ENCODE results near the gene HIGD2A.
A peak's percentile ranks its signal among the peaks of the same experiment; 100 is the strongest.

Gene HIGD2A

GRCh38 chr5:176388444-176389134 is at the start of gene HIGD2A, which contains the start of gene NOP16:
TSS of gene HIGD2A (plus strand) at chr5:176388751. CDS start at chr5:176388820, 69 bp downstream.
TSS of gene NOP16 (minus strand) at chr5:176388598. CDS start at chr5:176388539, 59 bp downstream.
- peak; percentile 99 for DNase-seq (ENCODE audit: low spot score)

- no peak for DNase-seq (ENCODE audit: low spot score)
Observed at GRCh38 chr5:176339304-176339703, 49.2 kb upstream of the HIGD2A start.

- no peak for DNase-seq (ENCODE audit: low spot score)
Observed at GRCh38 chr5:176341325-176342157, 47.0 kb upstream of the HIGD2A start.

- DNase-seq (ENCODE audit: low spot score) = no peak
Observed at GRCh38 chr5:176342158-176342483, 46.4 kb upstream of the HIGD2A start.

GRCh38 chr5:176342766-176343458 is 45.6 kb upstream of the HIGD2A start:
- no peak for DNase-seq (ENCODE audit: low spot score)

GRCh38 chr5:176350416-176350815 is 38.1 kb upstream of the HIGD2A start:
- DNase-seq (ENCODE audit: low spot score) = no peak

GRCh38 chr5:176352116-176352878 is 36.3 kb upstream of the HIGD2A start:
- DNase-seq (ENCODE audit: low spot score) = no peak

GRCh38 chr5:176353533-176353932 is 35.0 kb upstream of the HIGD2A start:
- DNase-seq (ENCODE audit: low spot score) = no peak

- no peak for DNase-seq (ENCODE audit: low spot score)
Observed at GRCh38 chr5:176355400-176356178, 33.0 kb upstream of the HIGD2A start.

GRCh38 chr5:176356179-176356566 is 32.4 kb upstream of the HIGD2A start:
- no peak for DNase-seq (ENCODE audit: low spot score)

- no peak for DNase-seq (ENCODE audit: low spot score)
Observed at GRCh38 chr5:176359658-176360057, 28.9 kb upstream of the HIGD2A start.

- DNase-seq (ENCODE audit: low spot score) = no peak
Observed at GRCh38 chr5:176360894-176361436, 27.6 kb upstream of the HIGD2A start.

- peak; percentile 95 for DNase-seq (ENCODE audit: low spot score)
Observed at GRCh38 chr5:176361437-176362232, 26.9 kb upstream of the HIGD2A start, which contains the start of gene KIAA1191. TSS of gene KIAA1191 (minus strand) at chr5:176361764. CDS start at chr5:176359508, 2,256 bp downstream.

GRCh38 chr5:176362233-176362490 is 26.4 kb upstream of the HIGD2A start:
- no peak for DNase-seq (ENCODE audit: low spot score)

GRCh38 chr5:176364765-176365350 is 23.7 kb upstream of the HIGD2A start:
- DNase-seq (ENCODE audit: low spot score) = no peak

GRCh38 chr5:176365351-176366231 is 23.0 kb upstream of the HIGD2A start, which contains the start of gene ARL10:
TSS of gene ARL10 (plus strand) at chr5:176365487. CDS start at chr5:176365564, 77 bp downstream.
- DNase-seq (ENCODE audit: low spot score) = peak; percentile 42

- DNase-seq (ENCODE audit: low spot score) = no peak
Observed at GRCh38 chr5:176366232-176366894, 22.2 kb upstream of the HIGD2A start.

GRCh38 chr5:176368726-176369125 is 19.8 kb upstream of the HIGD2A start:
- DNase-seq (ENCODE audit: low spot score) = no peak
